Peyer's patch (tissue), 4 donors: Measurements from ENCODE around the gene IRAK4. TPM values are rescaled to one million over a fixed set of nuclear protein-coding genes. Genes with fewer than 3 reads are reported as not detected.

Experiments used
- DNase-seq, 3 donors: peaks; one replicate each; pipeline ENCODE4 v3.0.0-alpha.2; 2017 to 2019
- H3K27ac ChIP-seq, 4 donors: fragments of 200-600 bp; sonication (generic); one replicate each; pipeline ENCODE4 v1.5.1; 2016 to 2019
- H3K27me3 ChIP-seq, 2 donors: fragments of 200-600 bp; sonication (generic); one replicate each; pipeline ENCODE4 v1.5.1; 2019
- H3K36me3 ChIP-seq, 3 donors: fragments of 200-600 bp; sonication (generic); one replicate each; pipeline ENCODE4 v1.5.1; 2016 to 2019
- H3K4me1 ChIP-seq, 4 donors: fragments of 200-600 bp; sonication (generic); one replicate each; pipeline ENCODE4 v1.5.1; 2016 to 2019
- H3K4me3 ChIP-seq, 4 donors: fragments of 200-600 bp; sonication (generic); 1 replicate in 3 of 4; 2 replicates in 1 of 4; pipeline ENCODE4 v1.5.1; 2016 to 2019; ENCODE audit warnings: mild to moderate bottlenecking in 1 of 4
- H3K9me3 ChIP-seq, 4 donors: fragments of 200-600 bp; sonication (generic); one replicate each; pipeline ENCODE4 v1.5.1; 2016 to 2019; ENCODE audit warnings: mild to moderate bottlenecking in 1 of 4
- CTCF ChIP-seq, 6 experiments: fragments of 450-650 bp in 4 of 6; fragments of 200-600 bp in 2 of 6; sonication (generic) in 1 of 6; IDR thresholded peaks; one replicate each; pipeline ENCODE4 v1.5.1; 2017 to 2019; ENCODE audit warnings: antibody characterized with exemption in 6 of 6, mild to moderate bottlenecking in 3 of 6, moderate library complexity in 1 of 6
- POLR2A ChIP-seq, 2 donors: fragments of 450-650 bp; IDR thresholded peaks; one replicate each; pipeline ENCODE4 v1.5.1; 2017; ENCODE audit warnings: antibody characterized with exemption in 2 of 2, mild to moderate bottlenecking in 2 of 2, moderate library complexity in 2 of 2
- total RNA-seq, 4 donors: library from RNA; depleted of rRNA; stranded (reverse); fragments of >200 nt; gene quantifications; one replicate each; pipeline ENCODE4 v1.1.0, GENCODE V29; 2016

The IRAK4 gene
- total RNA-seq, 4 donors from 2014 or later, result 28.9 to 49.5 (median 41.3) TPM

GRCh38 chr12:43763769-43764168, 5.0 kb downstream of the IRAK4 start:
- TF ChIP-seq POLR2A (IDR thresholded peaks at IDR 0.05) (no peak), CTCF (IDR thresholded peaks at IDR 0.05) (no peak)
- H3K4me1 ChIP-seq, result peaks cover 4 to 25% (median 15%) of the 10 kb centered on the region in 4 donors
- H3K9me3 ChIP-seq, result no peaks in the 10 kb centered on the region
- no peaks in the 10 kb centered on the region for H3K27me3 ChIP-seq
- peaks cover 0 to 5% (median 0%) of the 10 kb centered on the region in 3 donors for H3K36me3 ChIP-seq
- no peak for DNase-seq
- no peak overlapping the region for H3K4me3 ChIP-seq
- no peak overlapping the region for H3K27ac ChIP-seq

GRCh38 chr12:43764528-43764927, 5.8 kb downstream of the IRAK4 start:
- H3K36me3 ChIP-seq, result peaks cover 0 to 12% (median 0%) of the 10 kb centered on the region in 3 donors
- DNase-seq, result no peak
- H3K27ac ChIP-seq, result no peak overlapping the region
- no peaks in the 10 kb centered on the region for H3K27me3 ChIP-seq
- no peak overlapping the region for H3K4me3 ChIP-seq
- TF ChIP-seq POLR2A (IDR thresholded peaks at IDR 0.05) (no peak), CTCF (IDR thresholded peaks at IDR 0.05) (no peak)
- H3K4me1 ChIP-seq, result peaks cover 4 to 25% (median 15%) of the 10 kb centered on the region in 4 donors
- H3K9me3 ChIP-seq, result no peaks in the 10 kb centered on the region

- no peak overlapping the region for H3K4me3 ChIP-seq
- H3K4me1 ChIP-seq, result peaks cover 0 to 10% (median 5%) of the 10 kb centered on the region in 4 donors
- H3K36me3 ChIP-seq, result peaks cover 0 to 26% (median 0%) of the 10 kb centered on the region in 3 donors
- no peak for DNase-seq
- no peak for TF ChIP-seq POLR2A (IDR thresholded peaks at IDR 0.05)
- H3K27me3 ChIP-seq, result no peaks in the 10 kb centered on the region
- H3K27ac ChIP-seq, result no peak overlapping the region
- no peaks in the 10 kb centered on the region for H3K9me3 ChIP-seq
Measured at GRCh38 chr12:43766291-43766690, 7.5 kb downstream of the IRAK4 start.

GRCh38 chr12:43776498-43776897, 17.7 kb downstream of the IRAK4 start:
- H3K4me3 ChIP-seq, result no peak overlapping the region
- H3K27ac ChIP-seq, result no peak overlapping the region
- DNase-seq, result no peak
- no peaks in the 10 kb centered on the region for H3K9me3 ChIP-seq
- H3K36me3 ChIP-seq, result peaks cover 0 to 85% (median 0%) of the 10 kb centered on the region in 3 donors
- peak in 2 of 6 experiments; percentile 34 to 48 for TF ChIP-seq CTCF (IDR thresholded peaks at IDR 0.05)
- TF ChIP-seq POLR2A (IDR thresholded peaks at IDR 0.05), result no peak
- no peaks in the 10 kb centered on the region for H3K4me1 ChIP-seq
- no peaks in the 10 kb centered on the region for H3K27me3 ChIP-seq

- H3K4me1 ChIP-seq, result no peaks in the 10 kb centered on the region
- H3K27ac ChIP-seq, result no peak overlapping the region
- peaks cover 0 to 60% (median 0%) of the 10 kb centered on the region in 3 donors for H3K36me3 ChIP-seq
- H3K4me3 ChIP-seq, result no peak overlapping the region
- TF ChIP-seq POLR2A (IDR thresholded peaks at IDR 0.05) (no peak), CTCF (IDR thresholded peaks at IDR 0.05) (no peak)
- no peaks in the 10 kb centered on the region for H3K9me3 ChIP-seq
- H3K27me3 ChIP-seq, result no peaks in the 10 kb centered on the region
- DNase-seq, result no peak
Measured at GRCh38 chr12:43786899-43787693, 28.3 kb downstream of the IRAK4 start.

GRCh38 chr12:43789941-43790340, 31.2 kb downstream of the IRAK4 start:
- DNase-seq, result no peak

More at GRCh38 chr12:43789941-43790340, 31.2 kb downstream of the IRAK4 start:
- TF ChIP-seq CTCF (IDR thresholded peaks at IDR 0.05) (no peak), POLR2A (IDR thresholded peaks at IDR 0.05) (no peak)
- Histone ChIP-seq H3K27ac (no peak overlapping the region), H3K27me3 (no peaks in the 10 kb centered on the region), H3K36me3 (peaks cover 0 to 43% (median 0%) of the 10 kb centered on the region in 3 donors), H3K9me3 (no peaks in the 10 kb centered on the region), H3K4me3 (no peak overlapping the region), H3K4me1 (no peaks in the 10 kb centered on the region)
